AG09319 (cell line): ENCODE results near the gene ANKRD62.

Experiments used
- DNase-seq: peaks from one replicate; pipeline ENCODE4 v3.0.0-alpha.2; 2010; ENCODE audit warnings: low read depth; ENCODE audit errors: extremely low read depth
- TF ChIP-seq, protein P1 (sequence below): IDR thresholded peaks from 2 replicates; pipeline ENCODE4 v1.5.1; 2011; ENCODE audit warnings: low read depth, mild to moderate bottlenecking, inconsistent platforms, low read length, moderate library complexity

Gene ANKRD62

DNA sequence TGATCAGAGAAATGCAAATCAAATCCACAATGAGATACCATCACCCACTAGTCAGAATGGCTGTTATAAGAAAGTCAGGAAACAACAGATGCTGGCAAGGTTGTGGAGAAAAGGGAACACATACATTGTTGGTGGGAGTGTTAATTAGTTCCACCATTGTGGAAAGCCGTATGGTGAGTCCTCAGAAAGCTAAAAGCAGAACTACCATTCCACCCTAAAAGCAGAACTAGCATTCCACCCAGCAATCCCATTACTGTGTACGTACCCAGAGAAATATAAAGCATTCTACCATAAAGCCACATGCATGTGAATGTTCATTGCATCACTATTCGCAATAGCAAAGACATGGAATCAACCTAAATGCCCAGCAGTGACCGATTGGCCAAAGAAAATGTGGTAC is 60.7 kb downstream of the ANKRD62 start:
- TF ChIP-seq, protein P1, sequence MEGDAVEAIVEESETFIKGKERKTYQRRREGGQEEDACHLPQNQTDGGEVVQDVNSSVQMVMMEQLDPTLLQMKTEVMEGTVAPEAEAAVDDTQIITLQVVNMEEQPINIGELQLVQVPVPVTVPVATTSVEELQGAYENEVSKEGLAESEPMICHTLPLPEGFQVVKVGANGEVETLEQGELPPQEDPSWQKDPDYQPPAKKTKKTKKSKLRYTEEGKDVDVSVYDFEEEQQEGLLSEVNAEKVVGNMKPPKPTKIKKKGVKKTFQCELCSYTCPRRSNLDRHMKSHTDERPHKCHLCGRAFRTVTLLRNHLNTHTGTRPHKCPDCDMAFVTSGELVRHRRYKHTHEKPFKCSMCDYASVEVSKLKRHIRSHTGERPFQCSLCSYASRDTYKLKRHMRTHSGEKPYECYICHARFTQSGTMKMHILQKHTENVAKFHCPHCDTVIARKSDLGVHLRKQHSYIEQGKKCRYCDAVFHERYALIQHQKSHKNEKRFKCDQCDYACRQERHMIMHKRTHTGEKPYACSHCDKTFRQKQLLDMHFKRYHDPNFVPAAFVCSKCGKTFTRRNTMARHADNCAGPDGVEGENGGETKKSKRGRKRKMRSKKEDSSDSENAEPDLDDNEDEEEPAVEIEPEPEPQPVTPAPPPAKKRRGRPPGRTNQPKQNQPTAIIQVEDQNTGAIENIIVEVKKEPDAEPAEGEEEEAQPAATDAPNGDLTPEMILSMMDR, result no peak
- no peak for DNase-seq

GRCh38 chr18:12155996-12156395 is 62.4 kb downstream of the ANKRD62 start:
- TF ChIP-seq, protein P1, result no peak
- DNase-seq, result peak; percentile 24

GRCh38 chr18:12159446-12159845 is 65.8 kb downstream of the ANKRD62 start:
- TF ChIP-seq, protein P1, result no peak
- no peak for DNase-seq

DNA sequence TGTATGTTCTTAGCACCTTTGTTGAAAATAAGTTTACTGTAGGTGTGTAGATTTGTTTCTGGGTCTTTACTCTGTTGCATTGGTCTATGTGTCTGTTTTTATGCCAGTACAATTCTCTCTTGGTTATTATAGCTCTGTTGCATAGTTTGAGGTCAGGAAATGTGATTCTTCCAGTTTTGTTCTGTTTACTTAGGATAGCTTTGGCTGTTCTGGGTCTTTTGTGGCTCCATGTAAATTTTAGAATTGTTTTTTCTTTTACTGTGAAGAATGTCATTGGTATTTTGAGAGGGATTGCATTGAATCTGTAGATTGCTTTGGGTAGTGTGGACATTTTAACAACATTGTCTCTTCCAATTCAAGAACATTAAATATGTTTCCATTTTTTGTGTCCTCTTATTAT is 69.1 kb downstream of the ANKRD62 start:
- TF ChIP-seq, protein P1, result no peak
- no peak for DNase-seq

GRCh38 chr18:12165038-12165768 is 71.6 kb downstream of the ANKRD62 start:
- no peak for DNase-seq
- TF ChIP-seq, protein P1, result no peak
